NCI-H1417 treated with DMSO at 0.1 percent for 48 hours (cell line): Measurements from ENCODE around the gene POMGNT2.

Source experiments
- DNase-seq: peaks from one replicate; lab custom pipeline; 2025; lab: John Stamatoyannopoulos, UW

The POMGNT2 gene

GRCh38 chr3:43102773-43103480 lies 3.0 kb downstream of the POMGNT2 start:
- DNase-seq: no peak

- no peak for DNase-seq
These were observed 7.1 kb downstream of the POMGNT2 start for GRCh38 chr3:43098761-43099160.

DNA sequence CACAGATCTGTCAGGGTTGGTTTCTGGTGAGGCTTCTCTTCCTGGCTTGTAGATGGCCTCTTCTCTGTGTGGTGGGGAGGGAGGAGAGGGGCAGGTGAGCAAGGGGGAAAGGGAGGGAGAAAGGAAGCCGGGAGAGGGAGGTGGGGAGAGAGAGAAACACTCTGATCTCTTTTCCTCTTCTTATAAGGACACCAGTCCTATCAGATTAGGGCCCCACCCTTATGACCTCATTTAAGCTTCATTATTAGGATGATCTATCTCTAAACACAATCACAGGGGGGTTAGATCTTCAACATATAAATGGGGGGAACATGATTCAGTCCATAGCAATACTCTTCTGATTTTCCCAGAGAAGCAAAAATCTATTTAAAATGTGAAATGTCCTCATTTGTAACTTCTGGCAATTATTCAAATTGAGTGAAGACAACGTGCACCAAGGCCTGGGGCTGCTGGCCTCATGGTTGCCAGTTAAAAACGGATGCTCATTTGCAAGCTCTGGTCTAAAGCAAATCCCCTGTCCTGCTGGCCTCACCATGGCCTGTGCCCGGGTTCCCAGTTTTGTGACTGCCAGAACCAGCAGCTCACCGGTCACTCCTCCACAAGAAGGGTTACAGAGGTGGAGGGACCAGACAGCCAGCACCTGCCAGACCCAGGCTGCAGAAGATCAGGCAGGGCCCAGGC lies 8.3 kb downstream of the POMGNT2 start:
- no peak for DNase-seq

GRCh38 chr3:43096761-43097160 lies 9.1 kb downstream of the POMGNT2 start:
- DNase-seq: no peak

- no peak for DNase-seq
These were observed 10.5 kb downstream of the POMGNT2 start for GRCh38 chr3:43095370-43095769.

- DNase-seq: peak; percentile 1
These were observed 11.0 kb downstream of the POMGNT2 start for GRCh38 chr3:43094851-43095250.

- DNase-seq: no peak
These were observed 11.5 kb downstream of the POMGNT2 start for GRCh38 chr3:43094381-43094780.

- DNase-seq: no peak
These were observed 11.9 kb downstream of the POMGNT2 start for GRCh38 chr3:43093974-43094373.

DNA sequence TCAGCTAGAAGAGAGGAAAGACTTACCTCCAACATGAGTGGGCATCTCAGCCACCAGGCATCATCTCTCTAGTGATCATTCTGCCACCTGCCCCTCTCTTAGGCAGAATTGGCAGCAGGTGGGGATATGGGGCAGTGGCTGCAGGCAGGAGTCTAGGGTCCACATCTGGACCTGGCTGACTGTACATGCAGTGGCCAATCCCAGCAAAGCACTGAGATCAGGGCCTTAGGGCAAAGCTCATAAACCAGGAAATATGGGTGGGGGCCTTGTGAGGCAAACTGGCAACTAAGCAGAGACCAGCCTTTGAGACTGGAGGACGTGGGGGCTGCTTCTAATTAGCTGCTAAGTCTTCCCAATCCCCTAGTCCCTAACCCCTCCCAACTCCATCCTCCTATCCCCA lies 12.9 kb downstream of the POMGNT2 start:
- no peak for DNase-seq

DNA sequence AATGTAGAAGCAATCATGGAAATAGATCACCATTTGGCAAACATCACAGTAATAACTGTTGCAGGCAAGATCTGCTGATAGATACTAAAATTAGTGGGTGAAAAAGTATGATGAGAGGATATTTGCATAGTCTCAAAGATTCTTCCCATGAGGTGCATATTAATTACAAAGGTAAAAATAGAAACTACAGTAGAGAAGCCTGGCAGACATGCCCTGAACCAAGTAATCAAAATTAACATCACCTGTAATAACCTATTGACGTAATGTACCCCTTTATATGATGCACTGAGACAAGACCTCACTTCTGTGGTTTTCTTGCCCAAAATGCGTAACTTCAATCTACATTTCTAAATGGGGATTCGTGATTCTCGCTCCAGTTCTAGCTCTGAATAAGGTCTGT lies 14.4 kb downstream of the POMGNT2 start:
- DNase-seq: no peak

DNA sequence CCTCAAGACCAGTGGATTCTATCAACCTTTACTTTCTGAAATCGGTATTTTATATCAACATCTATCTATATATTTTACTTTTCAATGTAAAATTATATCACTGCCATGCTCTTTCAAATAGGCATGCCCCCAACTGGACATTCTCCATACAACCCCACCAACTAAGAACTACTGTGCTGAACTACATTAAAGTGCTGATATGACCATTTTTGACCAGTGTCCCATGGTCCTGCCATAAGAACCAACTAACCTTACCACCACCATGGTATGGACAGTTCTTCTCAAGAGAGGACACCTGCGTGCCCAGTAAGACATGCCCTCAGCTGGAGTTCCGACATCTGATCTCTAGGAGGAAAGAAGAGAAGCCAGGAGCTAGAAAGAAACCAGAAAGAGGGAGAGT lies 15.6 kb downstream of the POMGNT2 start:
- DNase-seq: no peak

GRCh38 chr3:43089081-43089480 lies 16.8 kb downstream of the POMGNT2 start:
- DNase-seq: no peak

DNA sequence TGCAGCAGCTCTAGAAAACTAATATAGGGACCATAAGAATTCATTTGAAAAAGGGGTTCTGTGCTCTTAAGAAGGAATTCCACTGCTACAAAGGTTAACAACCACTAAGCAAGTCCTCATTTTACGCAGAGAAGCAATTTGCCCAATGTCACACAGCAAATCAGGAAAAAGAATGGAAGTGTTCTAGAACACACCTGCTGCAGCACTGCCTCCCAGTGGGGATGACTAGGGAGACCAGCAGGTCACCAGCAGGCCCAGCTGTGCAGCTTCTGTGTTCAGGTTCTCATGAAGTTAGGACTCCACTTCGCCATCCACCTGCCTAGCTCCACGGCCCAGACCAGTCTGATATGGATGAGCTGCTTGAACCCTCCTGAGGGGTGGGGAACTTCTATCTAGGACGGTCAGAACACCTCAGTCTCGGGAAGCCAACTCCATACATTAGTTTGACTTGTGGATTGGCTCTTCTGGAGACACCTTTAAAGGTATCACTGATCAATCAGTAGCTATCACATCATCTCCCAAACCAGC lies 18.6 kb downstream of the POMGNT2 start:
- no peak for DNase-seq

- no peak for DNase-seq
These were observed 19.3 kb downstream of the POMGNT2 start for GRCh38 chr3:43086460-43087165.

DNA sequence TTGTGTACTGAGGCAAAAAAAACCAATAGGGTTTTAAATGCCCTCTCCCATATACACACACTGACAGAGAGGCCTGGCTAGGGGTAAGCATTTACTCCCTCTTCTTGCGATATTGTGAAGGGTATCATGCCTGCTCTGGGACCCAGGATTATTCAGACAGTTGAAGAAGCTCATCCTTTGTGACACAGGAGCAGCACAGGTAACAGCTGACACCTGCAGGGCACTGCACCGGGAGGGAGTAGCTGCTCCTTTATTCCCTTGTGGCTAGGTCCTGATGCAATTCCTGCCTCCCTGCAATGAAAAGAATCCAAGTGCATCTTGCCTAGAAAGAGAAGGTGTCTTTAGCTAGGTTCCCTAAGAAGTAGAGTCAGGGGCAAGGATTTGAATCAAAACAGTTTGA lies 23.4 kb downstream of the POMGNT2 start:
- no peak for DNase-seq

DNA sequence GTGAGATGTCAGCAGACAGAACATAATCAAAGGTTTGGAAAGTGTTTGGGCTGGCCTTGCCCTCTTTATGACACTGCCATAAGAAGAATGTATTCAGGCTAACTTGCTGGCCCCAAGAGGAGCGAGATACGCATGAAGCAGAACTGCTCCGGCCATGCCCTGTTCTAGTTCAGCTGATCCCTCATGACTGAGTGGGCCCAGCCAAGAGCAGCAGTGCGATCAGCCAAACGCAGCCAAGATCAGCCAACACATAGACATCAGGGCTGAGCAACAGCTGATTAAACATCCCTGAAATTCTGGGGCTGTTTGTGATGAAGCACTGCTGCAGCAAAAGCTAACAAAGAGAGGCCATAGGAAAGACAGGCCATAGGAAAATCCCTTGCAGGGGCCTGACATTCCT lies 24.1 kb downstream of the POMGNT2 start:
- DNase-seq: no peak

GRCh38 chr3:43080726-43081568 lies 24.9 kb downstream of the POMGNT2 start:
- DNase-seq: no peak

GRCh38 chr3:43079536-43080332 lies 26.1 kb downstream of the POMGNT2 start:
- DNase-seq: no peak

GRCh38 chr3:43077707-43078106 lies 28.2 kb downstream of the POMGNT2 start:
- no peak for DNase-seq

- no peak for DNase-seq
These were observed 28.6 kb downstream of the POMGNT2 start for GRCh38 chr3:43077261-43077660.

DNA sequence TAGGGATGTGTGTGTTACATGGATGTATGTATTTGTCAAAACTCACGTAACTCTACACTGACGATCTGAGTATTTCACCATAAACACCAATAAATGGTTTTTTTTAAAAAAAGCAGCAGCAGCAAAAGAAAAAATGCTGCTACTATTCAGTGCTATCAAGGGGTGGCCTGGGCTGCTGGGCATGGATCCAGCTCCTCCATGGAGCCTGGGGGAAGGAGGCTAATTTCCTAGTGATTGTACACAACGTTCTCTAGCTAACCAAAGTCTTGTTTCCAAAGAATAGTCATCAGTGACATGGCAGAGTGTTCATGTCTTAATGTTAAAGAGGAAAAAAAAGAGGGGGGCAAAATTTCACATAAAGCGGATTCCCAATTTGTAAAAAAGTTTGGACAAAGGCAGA lies 29.0 kb downstream of the POMGNT2 start:
- no peak for DNase-seq
